Ectodermal cell (in vitro differentiated cells): ENCODE data around the gene PTPRQ.

ENCODE experiments used
- H3K27ac ChIP-seq: 2 replicates; pipeline ENCODE4 v1.7.0; 2013; ENCODE audit warnings: mild to moderate bottlenecking, low read depth, low read length; ENCODE audit not compliant: insufficient read depth, poor library complexity, severe bottlenecking
- H3K27me3 ChIP-seq: 2 replicates; pipeline ENCODE4 v1.7.0; 2013; ENCODE audit warnings: mild to moderate bottlenecking, low read length; ENCODE audit not compliant: insufficient read depth, control insufficient read depth, poor library complexity, severe bottlenecking
- H3K36me3 ChIP-seq: one replicate; pipeline ENCODE4 v1.7.0; 2013; ENCODE audit warnings: low read length; ENCODE audit not compliant: control insufficient read depth, insufficient read depth
- H3K4me1 ChIP-seq: one replicate; pipeline ENCODE4 v1.7.0; 2013; ENCODE audit warnings: low read length; ENCODE audit not compliant: control insufficient read depth, insufficient read depth
- H3K4me3 ChIP-seq: 2 replicates; pipeline ENCODE4 v1.7.0; 2013; ENCODE audit warnings: low read depth, low read length, control low read depth; ENCODE audit not compliant: insufficient read depth
- H3K9me3 ChIP-seq: 2 replicates; pipeline ENCODE4 v1.7.0; 2013; ENCODE audit warnings: mild to moderate bottlenecking, low read length, moderate library complexity; ENCODE audit not compliant: control insufficient read depth
- WGBS, 2 experiments: methylation state at CpG; one replicate each; pipeline ENCODE4 v1.1.7; 2013; ENCODE audit warnings: missing lambda C conversion rate in 2 of 2; 5-methylcytosine and 5-hydroxymethylcytosine counted together

Gene PTPRQ

DNA sequence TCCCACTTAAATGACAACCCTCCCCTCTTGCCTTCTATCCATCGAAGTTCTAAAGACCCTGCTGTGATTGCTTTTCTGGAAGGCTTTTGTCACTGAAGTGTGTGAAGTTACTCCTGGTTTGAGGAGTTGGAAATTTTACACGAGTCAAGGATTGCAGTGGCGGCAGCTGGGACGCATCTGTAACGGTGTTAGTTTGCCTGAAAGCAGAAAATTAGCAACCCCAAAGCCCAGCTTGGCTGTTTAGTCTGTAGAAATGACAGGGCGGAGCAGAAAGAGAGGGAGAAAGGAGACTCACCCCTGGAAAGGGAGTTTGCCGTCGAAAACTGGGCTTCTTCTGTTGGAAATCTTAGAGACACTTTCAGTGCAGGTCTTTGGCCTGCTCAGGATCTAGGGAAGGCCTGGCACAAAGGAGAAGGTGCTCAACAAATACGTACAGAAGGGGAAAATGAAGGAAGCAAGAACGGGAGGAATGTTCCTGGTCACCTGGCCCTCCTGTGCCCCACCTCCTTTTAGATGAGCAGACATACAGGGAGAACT lies 271.7 kb downstream of the PTPRQ start:
- WGBS, 2 experiments: 34% methylated on average over 10 of the region's 10 CpGs
- H3K27ac ChIP-seq: no peak overlapping the region
- H3K27me3 ChIP-seq: peaks cover 24% of the 10 kb centered on the region
- H3K4me3 ChIP-seq: no peak overlapping the region
- H3K4me1 ChIP-seq: peaks cover 15% of the 10 kb centered on the region
- H3K36me3 ChIP-seq: no peaks in the 10 kb centered on the region
- H3K9me3 ChIP-seq: no peaks in the 10 kb centered on the region

DNA sequence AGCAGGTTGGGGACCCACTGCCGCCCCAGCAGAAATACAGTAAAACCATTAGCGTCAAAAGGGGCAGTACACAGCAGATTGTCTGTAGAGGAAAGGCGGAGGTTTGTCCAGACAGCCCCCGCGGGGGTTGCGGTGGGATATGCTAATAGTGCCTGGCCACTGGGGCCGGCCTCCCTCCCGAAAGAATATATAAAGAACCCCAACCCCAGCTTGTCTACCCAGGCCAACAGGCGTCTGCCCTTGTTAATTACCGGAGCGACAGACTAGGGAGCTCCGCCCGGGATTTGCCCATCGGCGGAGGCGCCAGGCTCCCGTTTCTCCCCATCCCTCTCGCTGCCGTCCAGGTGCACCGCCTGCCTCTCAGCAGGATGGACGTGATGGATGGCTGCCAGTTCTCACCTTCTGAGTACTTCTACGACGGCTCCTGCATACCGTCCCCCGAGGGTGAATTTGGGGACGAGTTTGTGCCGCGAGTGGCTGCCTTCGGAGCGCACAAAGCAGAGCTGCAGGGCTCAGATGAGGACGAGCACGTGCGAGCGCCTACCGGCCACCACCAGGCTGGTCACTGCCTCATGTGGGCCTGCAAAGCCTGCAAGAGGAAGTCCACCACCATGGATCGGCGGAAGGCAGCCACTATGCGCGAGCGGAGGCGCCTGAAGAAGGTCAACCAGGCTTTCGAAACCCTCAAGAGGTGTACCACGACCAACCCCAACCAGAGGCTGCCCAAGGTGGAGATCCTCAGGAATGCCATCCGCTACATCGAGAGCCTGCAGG lies 272.8 kb downstream of the PTPRQ start, which contains the start of gene MYF5:
Gene MYF5 (plus strand): TSS at position 217 of the 774 bp plus-strand sequence. CDS start 152 bp downstream, at position 369.
- Histone ChIP-seq H3K27ac (no peak within 1 kb of the TSS), H3K36me3 (no peaks in the 10 kb centered on the region), H3K9me3 (no peaks in the 10 kb centered on the region), H3K4me1 (peaks cover 15% of the 10 kb centered on the region), H3K4me3 (no peak within 1 kb of the TSS), H3K27me3 (peaks cover 19% of the 10 kb centered on the region)
- WGBS, 2 experiments: 95 to 96% methylated on average over 45 of the region's 45 CpGs

DNA sequence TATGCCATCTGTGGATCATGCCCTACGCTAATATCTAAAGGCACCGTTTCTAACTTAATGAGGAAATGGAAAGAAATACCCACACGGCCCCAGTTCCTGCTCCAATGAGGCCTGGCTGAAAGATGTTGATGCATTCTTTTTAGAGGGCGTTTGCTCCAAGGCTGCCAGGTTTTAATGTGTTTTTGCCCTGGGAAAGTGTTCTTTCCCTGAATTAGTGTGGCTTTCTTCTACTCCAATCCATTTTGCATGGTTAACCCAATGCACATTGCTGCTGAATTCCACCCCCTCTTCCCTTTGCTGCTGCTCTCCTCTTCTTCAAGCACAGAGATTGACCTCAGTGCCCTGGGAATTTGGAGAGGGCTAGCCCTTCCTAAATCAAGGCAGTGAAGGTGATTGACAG lies 273.8 kb downstream of the PTPRQ start:
- peaks cover 19% of the 10 kb centered on the region for H3K27me3 ChIP-seq
- H3K36me3 ChIP-seq: no peaks in the 10 kb centered on the region
- H3K9me3 ChIP-seq: no peaks in the 10 kb centered on the region
- 94 to 96% methylated on average over 4 of the region's 4 CpGs for WGBS, 2 experiments
- no peak overlapping the region for H3K27ac ChIP-seq
- H3K4me1 ChIP-seq: peaks cover 15% of the 10 kb centered on the region
- no peak overlapping the region for H3K4me3 ChIP-seq

DNA sequence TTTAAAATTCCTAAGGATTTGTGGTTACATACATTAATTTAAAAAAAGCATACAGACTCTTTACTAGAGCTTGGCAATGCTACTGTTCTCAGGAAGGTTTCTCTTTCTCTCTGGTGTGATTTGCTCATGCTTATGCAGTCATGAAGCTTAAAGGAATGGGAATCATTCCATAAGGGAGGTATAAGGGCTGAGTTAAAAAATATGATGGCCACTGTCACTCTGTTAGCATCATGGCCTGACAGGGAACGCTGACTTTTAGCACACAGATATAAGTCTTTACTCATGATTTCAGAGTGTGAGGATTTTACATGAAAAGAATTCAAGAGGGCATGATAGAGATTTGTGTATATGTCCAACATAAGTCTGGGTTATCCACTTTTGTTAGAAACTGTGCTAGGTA lies 276.5 kb downstream of the PTPRQ start:
- Histone ChIP-seq H3K27me3 (no peaks in the 10 kb centered on the region), H3K36me3 (no peaks in the 10 kb centered on the region), H3K4me1 (peaks cover 6% of the 10 kb centered on the region), H3K9me3 (no peaks in the 10 kb centered on the region), H3K27ac (no peak overlapping the region), H3K4me3 (no peak overlapping the region)
- WGBS, 2 experiments: 90 to 92% methylated on average over 1 of the region's 1 CpG

DNA sequence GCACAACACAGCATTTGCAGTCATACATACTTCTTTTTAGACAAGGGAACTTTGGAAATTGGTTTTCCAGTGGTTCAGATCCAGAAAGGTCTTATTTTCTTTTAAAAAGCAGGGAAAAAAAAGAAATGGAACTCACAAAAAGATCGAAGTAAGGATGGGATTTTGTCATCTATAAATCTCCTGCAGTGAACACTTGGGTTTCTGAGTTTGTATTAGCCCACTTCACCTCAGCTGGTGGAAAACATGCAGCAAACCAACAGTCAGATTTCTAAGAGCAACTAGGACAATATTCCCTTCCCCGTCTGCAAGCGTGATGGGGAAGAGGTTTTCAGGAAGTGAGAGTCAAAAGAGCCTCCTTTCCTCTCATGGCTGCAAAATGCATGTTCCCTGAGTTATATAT lies 277.3 kb downstream of the PTPRQ start:
- Histone ChIP-seq H3K27me3 (no peaks in the 10 kb centered on the region), H3K4me1 (peaks cover 6% of the 10 kb centered on the region), H3K4me3 (no peak overlapping the region), H3K9me3 (no peaks in the 10 kb centered on the region), H3K36me3 (no peaks in the 10 kb centered on the region), H3K27ac (no peak overlapping the region)
- 93 to 94% methylated on average over 3 of the region's 3 CpGs for WGBS, 2 experiments
